ENCODE measurements around the gene TRAF6. TPM values are rescaled to one million over a fixed set of nuclear protein-coding genes. Genes with fewer than 3 reads are reported as not detected.

Gene TRAF6
- total RNA-seq, 1 donor from 2014 or later = 11.1 TPM

DNA sequence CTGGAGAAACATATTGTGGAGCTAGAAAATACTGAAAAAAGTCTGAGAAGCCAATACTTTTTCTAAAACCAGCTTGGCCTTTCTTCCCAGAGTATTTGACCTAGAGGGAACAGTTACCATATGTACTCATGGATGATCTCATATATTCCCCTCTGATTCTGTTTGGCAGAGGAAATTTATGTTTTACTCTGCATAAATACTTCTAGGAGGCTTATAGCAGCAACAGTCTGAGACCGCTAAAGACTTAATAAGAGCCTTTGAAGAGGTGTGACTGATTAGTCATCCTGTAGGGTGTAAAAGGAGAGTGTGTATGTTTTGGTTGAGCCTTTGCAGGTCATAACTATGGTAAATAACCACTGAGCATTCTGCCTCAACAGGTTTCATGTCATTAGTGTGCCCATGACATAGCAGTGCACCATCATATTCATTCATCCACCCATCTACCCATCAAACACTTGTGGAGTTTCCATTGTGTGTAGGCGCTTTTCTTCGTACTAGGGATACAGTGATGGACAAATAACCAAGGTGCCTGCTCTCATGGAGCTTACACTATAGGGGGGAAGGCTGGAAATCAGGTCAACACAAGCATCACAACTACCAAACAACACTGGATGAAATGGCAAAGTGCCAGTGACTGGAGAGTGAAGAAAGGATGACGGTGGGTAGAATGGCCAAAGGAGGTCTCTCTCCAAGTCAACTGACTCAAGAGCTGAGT, 44.5 kb downstream of the TRAF6 start:
- ATAC-seq (ENCODE audit: poor library complexity) (no peak), DNase-seq (no peak)
- intact Hi-C loops (cut with DNase I) = no loop called here

- ATAC-seq (ENCODE audit: poor library complexity) = no peak
- intact Hi-C loops (cut with DNase I) = no loop called here
- no peak for DNase-seq
Observed at GRCh38 chr11:36464720-36465119, 45.4 kb downstream of the TRAF6 start.

- DNase-seq = no peak
- ATAC-seq (ENCODE audit: poor library complexity) = no peak
- intact Hi-C loops (cut with DNase I) = no loop called here
Observed at GRCh38 chr11:36463781-36464180, 46.3 kb downstream of the TRAF6 start.

- intact Hi-C loops (cut with DNase I) = no loop called here
- no peak for ATAC-seq (ENCODE audit: poor library complexity)
Observed at GRCh38 chr11:36462321-36462720, 47.8 kb downstream of the TRAF6 start.

DNA sequence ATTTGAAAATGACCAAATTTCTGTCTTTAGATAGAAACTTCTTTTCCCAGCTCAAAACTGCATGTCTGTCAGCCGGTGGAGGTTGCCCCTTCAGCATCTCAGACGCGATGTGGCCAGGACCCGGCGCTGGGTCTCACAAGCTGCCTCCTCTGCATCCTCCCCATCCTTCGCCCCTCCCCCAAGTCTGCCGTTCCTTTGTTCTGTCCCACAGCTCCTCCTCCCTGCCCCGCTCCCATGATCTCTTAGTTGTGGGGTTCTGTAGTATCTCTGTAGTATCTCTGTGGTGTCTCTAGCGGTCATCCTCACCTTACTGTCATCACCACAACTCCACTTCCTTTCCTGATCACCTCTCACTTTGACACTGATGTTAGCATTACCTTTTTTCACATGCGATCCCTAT, 49.9 kb downstream of the TRAF6 start:
- DNase-seq = no peak
- intact Hi-C loops (cut with DNase I) = no loop called here
- ATAC-seq (ENCODE audit: poor library complexity) = no peak

More at GRCh38 chr11:36462321-36462720, 47.8 kb downstream of the TRAF6 start:
- DNase-seq = no peak

DNA sequence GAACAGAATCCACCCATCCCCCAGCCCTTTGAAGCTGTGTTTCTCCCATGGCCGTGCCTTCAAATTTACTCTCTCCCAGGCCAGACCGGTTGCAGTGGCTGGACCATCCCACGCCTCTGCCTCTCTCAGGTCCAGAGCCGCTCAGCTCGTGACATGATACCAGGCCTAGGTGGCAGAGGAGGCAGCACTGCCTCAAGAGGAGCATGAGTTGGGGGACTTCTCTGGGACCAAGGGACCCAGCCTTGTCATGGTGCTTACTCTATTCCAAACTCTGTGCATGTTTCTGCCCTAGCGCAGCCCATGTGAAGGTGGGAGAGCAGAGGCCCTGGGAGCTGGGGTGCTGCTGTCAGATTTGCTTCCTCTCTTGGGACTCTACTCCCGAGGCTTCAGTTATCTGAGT, 51.0 kb downstream of the TRAF6 start:
- no peak for DNase-seq
- no peak for ATAC-seq (ENCODE audit: poor library complexity)
- intact Hi-C loops (cut with DNase I) = no loop called here

- no peak for DNase-seq
- intact Hi-C loops (cut with DNase I) = no loop called here
- no peak for ATAC-seq (ENCODE audit: poor library complexity)
Observed at GRCh38 chr11:36458129-36458915, 51.8 kb downstream of the TRAF6 start.

- peak; percentile 6 for ATAC-seq (ENCODE audit: poor library complexity)
Observed at GRCh38 chr11:36456156-36456555, 53.9 kb downstream of the TRAF6 start.

GRCh38 chr11:36455658-36456111, 54.4 kb downstream of the TRAF6 start:
- peak; percentile 86 for DNase-seq
- peak; percentile 87 for ATAC-seq (ENCODE audit: poor library complexity)
- intact Hi-C loops (cut with DNase I) = no loop called here

More at GRCh38 chr11:36456156-36456555, 53.9 kb downstream of the TRAF6 start:
- intact Hi-C loops (cut with DNase I) = no loop called here
- no peak for DNase-seq

DNA sequence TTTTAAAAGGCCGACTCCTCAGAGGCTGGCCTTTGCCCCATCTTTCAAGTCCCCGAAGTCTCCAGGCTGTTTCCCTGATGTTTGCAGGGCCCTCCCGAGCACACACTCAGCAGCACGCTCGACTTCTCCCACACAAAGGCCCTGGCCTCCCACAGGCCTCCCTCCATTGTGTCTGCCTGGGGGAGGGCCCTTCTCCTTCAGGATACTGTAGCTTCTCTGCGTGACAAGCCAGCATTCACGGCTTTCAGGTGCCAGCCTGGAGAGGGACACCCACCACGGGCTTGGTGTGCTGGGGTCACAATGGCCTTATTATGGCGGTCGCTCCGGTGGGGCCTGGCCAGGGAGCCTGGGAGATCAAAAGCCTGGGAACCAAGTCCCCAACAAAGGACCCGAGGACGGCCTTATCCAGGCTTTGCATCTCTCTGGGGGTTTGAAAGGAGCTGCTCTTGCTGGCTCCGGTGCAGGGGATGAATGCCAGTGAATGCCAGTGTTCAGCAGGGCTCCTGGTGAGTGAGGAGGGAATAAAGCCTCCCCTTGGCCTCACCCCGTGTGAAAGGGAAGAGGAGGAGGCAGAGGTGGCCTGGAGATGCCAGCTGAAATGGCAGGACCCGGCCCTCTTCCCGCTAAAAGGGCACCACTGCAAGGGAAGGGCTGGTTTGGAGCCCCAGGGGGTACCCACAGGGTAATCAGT, 55.0 kb downstream of the TRAF6 start:
- intact Hi-C loops (cut with DNase I) = no loop called here
- DNase-seq (peak; percentile 42), ATAC-seq (ENCODE audit: poor library complexity) (peak; percentile 18)

GRCh38 chr11:36454551-36454940, 55.5 kb downstream of the TRAF6 start:
- intact Hi-C loops (cut with DNase I) = no loop called here
- DNase-seq = no peak
- ATAC-seq (ENCODE audit: poor library complexity) = no peak

GRCh38 chr11:36453678-36454077, 56.4 kb downstream of the TRAF6 start:
- no peak for ATAC-seq (ENCODE audit: poor library complexity)
- no peak for DNase-seq
- intact Hi-C loops (cut with DNase I) = no loop called here

DNA sequence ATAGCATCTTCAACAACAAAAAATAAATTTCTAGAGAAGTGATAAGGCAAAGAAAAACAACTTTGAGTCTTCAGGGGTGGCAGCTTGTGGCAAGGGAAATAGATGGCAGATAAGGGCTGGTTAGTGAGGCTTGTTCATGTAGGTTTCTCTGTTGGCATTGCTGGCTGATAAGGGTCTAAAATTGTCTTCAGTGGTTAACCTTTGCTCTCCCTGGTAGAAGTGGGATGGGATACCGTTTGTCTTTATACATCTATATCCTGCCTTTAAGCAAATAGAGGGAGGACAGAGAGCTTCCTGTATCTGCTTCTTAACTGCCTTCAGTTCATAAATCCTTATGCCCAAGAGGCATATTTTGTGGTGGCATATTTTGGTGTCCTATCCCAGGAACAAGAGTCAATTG, 57.1 kb downstream of the TRAF6 start:
- intact Hi-C loops (cut with DNase I) = no loop called here
- no peak for ATAC-seq (ENCODE audit: poor library complexity)
- DNase-seq = no peak

DNA sequence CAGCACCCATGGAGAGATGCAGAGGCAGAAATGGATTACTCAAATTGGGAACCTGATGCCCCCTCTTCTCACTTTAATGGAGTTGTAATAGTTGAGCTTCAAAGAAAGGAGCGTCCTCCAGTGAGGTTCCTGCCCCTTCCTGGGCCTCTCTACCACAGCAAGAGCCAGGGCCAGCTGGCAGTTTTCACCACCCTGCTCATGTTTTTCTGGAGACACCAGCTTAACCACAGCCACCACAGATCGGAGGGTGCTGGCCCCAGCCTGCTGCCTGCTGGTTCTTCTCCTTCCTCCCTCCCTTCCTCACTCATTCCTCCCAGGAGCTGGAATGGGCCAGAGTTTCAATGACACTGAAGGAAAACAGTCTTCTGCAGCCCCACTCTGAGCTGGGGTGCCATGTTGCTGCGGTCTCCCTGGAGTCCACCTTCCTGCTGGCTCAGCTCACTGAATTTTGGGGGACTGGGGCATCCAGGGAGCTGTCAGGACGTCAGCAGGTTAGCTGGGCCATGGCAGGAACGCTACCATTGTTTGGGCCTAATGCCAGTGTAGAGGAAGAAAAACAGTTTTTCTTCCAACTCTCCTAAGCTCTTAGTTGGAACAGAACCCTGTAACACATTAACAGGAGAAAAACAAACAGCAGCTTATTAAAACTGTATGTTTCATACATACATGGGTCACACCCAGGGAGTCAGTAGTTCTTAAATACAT, 57.7 kb downstream of the TRAF6 start:
- DNase-seq = peak; percentile 43
- no peak for ATAC-seq (ENCODE audit: poor library complexity)
- intact Hi-C loops (cut with DNase I) = no loop called here

- ATAC-seq (ENCODE audit: poor library complexity) (no peak), DNase-seq (no peak)
- intact Hi-C loops (cut with DNase I) = no loop called here
Observed at GRCh38 chr11:36451681-36452080, 58.4 kb downstream of the TRAF6 start.

GRCh38 chr11:36451045-36451444, 59.0 kb downstream of the TRAF6 start:
- DNase-seq (no peak), ATAC-seq (ENCODE audit: poor library complexity) (no peak)
- intact Hi-C loops (cut with DNase I) = no loop called here

GRCh38 chr11:36450110-36450572, 59.9 kb downstream of the TRAF6 start:
- ATAC-seq (ENCODE audit: poor library complexity) (no peak), DNase-seq (no peak)
- intact Hi-C loops (cut with DNase I) = no loop called here

DNA sequence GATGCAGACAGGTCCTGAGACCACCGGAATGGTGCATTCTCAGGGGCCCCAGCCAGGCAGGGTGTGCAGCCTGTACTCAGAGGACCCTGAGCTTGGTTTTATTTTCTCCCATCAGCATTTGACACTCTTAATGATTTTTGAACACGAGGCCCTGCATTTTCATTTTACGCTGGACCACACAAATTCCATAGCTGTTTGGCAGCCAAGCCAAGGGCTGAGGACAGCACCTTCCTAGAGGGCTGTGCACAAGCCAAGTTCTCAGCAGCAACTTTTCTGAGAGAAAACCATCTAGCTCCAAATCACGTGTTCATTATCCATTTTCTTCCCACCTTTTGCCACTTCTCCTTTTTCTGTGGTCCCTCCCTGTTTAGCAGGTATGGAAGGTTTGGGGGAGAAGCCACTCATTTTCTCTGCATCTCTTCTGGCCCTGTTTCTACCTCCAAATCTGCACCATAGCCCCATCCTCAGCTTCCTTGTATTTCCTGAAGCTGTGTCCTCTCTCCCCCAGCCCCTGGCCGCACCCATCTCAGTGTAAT, 60.4 kb downstream of the TRAF6 start:
- intact Hi-C loops (cut with DNase I) = no loop called here
- DNase-seq (no peak), ATAC-seq (ENCODE audit: poor library complexity) (no peak)

- DNase-seq (no peak), ATAC-seq (ENCODE audit: poor library complexity) (no peak)
- intact Hi-C loops (cut with DNase I) = no loop called here
Observed at GRCh38 chr11:36447947-36448346, 62.1 kb downstream of the TRAF6 start.
